LNCAP (cell line): ENCODE measurements around the gene SLAMF6.

Experiments
- TF ChIP-seq, protein P1 (sequence below): fragments of 450-650 bp; IDR thresholded peaks from 2 replicates; pipeline ENCODE4 v1.5.1; 2017; ENCODE audit warnings: mild to moderate bottlenecking

SLAMF6 gene

DNA sequence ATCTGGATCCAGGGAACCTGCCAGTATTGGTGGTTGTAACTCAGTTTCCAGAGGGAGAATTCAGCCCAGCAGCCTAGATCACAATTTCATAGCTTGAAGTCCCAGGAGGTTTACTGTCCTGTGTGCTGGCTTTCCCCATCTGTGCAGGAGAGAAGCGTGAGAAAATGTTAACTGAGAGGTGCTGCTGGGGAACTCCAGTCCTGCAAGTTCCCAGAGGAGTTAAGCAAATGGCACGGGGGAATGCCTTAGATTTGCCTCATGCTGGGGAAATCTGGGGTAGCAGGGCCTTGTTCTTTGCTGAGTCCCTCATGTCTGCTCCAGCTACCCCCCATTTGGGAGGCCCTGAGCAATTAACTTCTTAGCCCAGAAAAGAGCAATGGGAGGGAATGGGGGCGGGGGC lies 25.1 kb upstream of the SLAMF6 start:
- TF ChIP-seq, protein P1, sequence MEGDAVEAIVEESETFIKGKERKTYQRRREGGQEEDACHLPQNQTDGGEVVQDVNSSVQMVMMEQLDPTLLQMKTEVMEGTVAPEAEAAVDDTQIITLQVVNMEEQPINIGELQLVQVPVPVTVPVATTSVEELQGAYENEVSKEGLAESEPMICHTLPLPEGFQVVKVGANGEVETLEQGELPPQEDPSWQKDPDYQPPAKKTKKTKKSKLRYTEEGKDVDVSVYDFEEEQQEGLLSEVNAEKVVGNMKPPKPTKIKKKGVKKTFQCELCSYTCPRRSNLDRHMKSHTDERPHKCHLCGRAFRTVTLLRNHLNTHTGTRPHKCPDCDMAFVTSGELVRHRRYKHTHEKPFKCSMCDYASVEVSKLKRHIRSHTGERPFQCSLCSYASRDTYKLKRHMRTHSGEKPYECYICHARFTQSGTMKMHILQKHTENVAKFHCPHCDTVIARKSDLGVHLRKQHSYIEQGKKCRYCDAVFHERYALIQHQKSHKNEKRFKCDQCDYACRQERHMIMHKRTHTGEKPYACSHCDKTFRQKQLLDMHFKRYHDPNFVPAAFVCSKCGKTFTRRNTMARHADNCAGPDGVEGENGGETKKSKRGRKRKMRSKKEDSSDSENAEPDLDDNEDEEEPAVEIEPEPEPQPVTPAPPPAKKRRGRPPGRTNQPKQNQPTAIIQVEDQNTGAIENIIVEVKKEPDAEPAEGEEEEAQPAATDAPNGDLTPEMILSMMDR: no peak

GRCh38 chr1:160547422-160547821 lies 24.4 kb upstream of the SLAMF6 start:
- TF ChIP-seq, protein P1: no peak

DNA sequence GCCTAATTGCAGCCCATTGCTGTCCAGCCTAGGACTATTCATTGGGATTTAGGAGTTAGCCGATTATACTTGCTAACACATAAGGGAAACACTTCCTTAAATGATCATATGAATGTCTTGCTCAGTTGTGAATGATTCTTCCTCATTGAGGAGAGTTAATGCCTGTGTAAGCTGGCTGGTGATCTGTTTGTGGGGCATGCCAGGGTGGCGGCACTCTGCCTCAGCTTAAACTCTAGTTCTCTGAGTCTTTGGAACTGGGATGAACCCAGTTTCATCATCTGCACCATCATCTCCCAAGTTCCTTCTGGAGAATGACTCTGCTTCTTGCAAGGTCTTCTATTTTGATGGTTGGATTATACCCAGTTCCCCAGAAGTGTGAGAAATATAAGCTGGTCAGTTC lies 23.9 kb upstream of the SLAMF6 start:
- TF ChIP-seq, protein P1: no peak

DNA sequence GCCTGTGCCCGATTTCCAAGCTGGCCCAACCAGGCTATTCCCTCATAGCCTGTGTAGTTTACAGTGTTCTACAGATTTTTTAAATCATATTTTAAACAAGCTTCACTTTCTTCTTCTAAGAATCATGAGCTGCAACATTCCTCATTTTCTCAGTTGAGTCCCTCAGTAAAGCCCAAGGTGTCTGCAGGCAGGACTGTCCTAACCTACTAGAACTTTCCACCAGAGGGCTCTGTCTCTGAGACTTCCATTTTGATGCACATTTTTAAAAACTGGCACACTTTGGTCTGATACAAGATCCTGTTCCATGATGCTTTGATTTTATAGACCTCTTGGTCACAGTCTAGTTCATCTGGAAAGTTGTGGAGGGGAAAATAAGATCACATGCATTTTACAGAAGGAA lies 21.6 kb upstream of the SLAMF6 start:
- TF ChIP-seq, protein P1: peak; percentile 44

- TF ChIP-seq, protein P1: no peak
Measured at GRCh38 chr1:160542303-160542945, 19.4 kb upstream of the SLAMF6 start.

DNA sequence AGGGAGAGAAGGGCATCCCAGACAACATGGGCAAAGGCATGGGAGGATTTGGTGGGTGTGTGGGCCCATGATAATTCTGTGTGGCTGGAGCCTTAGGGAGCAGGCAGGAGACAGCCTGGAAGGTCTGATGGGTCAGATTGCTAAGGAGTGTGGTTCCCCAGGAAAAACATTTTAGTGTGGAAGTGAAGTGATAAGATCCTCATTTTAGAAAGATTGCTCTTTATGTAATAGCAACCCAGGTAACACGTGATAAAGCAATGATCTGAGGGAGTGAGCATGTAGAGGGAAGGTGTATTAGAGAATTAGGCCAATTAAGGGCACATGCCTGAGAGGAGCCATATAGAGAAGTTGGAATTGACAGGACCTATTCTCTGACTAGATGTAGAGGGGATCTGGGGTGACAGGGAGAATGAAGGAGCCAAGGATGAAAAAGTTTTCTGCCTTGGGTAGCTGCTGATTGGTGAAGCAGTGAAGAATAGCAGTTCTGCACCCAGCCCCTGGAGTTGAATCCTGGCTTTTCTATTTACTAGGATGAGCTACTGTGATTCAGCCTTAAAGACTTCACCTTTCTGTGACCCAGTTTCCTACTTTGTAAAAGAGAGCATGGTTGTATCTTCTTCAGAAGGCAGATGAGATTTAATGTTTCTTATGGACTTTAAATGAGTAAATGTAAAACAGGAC lies 18.7 kb upstream of the SLAMF6 start:
- TF ChIP-seq, protein P1: no peak

DNA sequence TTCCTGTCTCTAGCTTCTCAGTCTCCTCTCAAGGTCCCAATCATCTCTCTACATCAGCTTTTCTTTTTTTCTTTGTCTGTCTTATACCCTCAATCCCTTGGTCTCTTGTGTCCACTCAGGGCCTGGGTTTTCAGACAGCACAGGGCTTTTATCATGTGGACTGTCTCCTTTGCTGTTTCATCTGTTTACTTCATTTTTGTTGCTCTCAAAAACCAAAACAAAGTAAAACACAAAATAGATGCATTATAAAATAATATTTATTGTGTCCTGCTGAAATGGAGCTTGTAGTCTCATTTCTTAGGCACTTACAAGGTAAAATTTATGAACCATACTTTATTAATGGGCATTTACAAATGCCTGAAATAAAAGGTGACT lies 17.8 kb upstream of the SLAMF6 start:
- TF ChIP-seq, protein P1: no peak
